ENCODE results near the gene TEX19.
"Not testable (repeated sequence)": the region's sequence is repeated elsewhere in the genome, so short reads cannot be mapped to it uniquely, and the experiment has no call there.

TEX19 gene

GRCh38 chr17:82378741-82379021 lies 19.6 kb downstream of the TEX19 start:
- DNase-seq: no peak

- DNase-seq: no peak
Observed at GRCh38 chr17:82380860-82381702, 22.0 kb downstream of the TEX19 start.

- DNase-seq: not testable (repeated sequence)
Observed at GRCh38 chr17:82381703-82382009, 22.6 kb downstream of the TEX19 start.

GRCh38 chr17:82382220-82382932 lies 23.3 kb downstream of the TEX19 start:
- DNase-seq: not testable (repeated sequence)

GRCh38 chr17:82382933-82383255 lies 23.8 kb downstream of the TEX19 start:
- DNase-seq: no peak

- DNase-seq: no peak
Observed at GRCh38 chr17:82383411-82383810, 24.4 kb downstream of the TEX19 start.

- DNase-seq: no peak
Observed at GRCh38 chr17:82384051-82384729, 25.1 kb downstream of the TEX19 start.

GRCh38 chr17:82384730-82385481 lies 25.9 kb downstream of the TEX19 start:
- DNase-seq: no peak

- DNase-seq: no peak
Observed at GRCh38 chr17:82385559-82386254, 26.7 kb downstream of the TEX19 start.

- DNase-seq: no peak
Observed at GRCh38 chr17:82386255-82386831, 27.3 kb downstream of the TEX19 start.

GRCh38 chr17:82386881-82387704 lies 28.0 kb downstream of the TEX19 start:
- DNase-seq: no peak

- no peak for DNase-seq
Observed at GRCh38 chr17:82387705-82388106, 28.7 kb downstream of the TEX19 start.

- no peak for DNase-seq
Observed at GRCh38 chr17:82388223-82388921, 29.3 kb downstream of the TEX19 start.

- DNase-seq: no peak
Observed at GRCh38 chr17:82388922-82389283, 29.9 kb downstream of the TEX19 start.

- DNase-seq: no peak
Observed at GRCh38 chr17:82389379-82389778, 30.3 kb downstream of the TEX19 start.

- no peak for DNase-seq
Observed at GRCh38 chr17:82390015-82390859, 31.2 kb downstream of the TEX19 start.

- no peak for DNase-seq
Observed at GRCh38 chr17:82390860-82391435, 31.9 kb downstream of the TEX19 start.

GRCh38 chr17:82391496-82392066 lies 32.5 kb downstream of the TEX19 start:
- DNase-seq: no peak

GRCh38 chr17:82392209-82392920 lies 33.3 kb downstream of the TEX19 start:
- no peak for DNase-seq
